Glomerular endothelial cell (primary cell): Measurements from ENCODE around the gene DTNB. TPM values are rescaled to one million over a fixed set of nuclear protein-coding genes. Genes with fewer than 3 reads are reported as not detected.

Experiments
- DNase-seq: peaks from one replicate; pipeline ENCODE4 v3.0.0-alpha.2; 2011; ENCODE audit warnings: low read depth, low spot score; ENCODE audit errors: extremely low read depth
- total RNA-seq: library from RNA; depleted of rRNA; stranded (reverse); fragments of >200 nt; gene quantifications from 2 replicates; pipeline ENCODE4 v1.2.3, GENCODE V29; 2015

DTNB gene
- total RNA-seq, 1 donor from 2014 or later: 4.8 TPM

DNA sequence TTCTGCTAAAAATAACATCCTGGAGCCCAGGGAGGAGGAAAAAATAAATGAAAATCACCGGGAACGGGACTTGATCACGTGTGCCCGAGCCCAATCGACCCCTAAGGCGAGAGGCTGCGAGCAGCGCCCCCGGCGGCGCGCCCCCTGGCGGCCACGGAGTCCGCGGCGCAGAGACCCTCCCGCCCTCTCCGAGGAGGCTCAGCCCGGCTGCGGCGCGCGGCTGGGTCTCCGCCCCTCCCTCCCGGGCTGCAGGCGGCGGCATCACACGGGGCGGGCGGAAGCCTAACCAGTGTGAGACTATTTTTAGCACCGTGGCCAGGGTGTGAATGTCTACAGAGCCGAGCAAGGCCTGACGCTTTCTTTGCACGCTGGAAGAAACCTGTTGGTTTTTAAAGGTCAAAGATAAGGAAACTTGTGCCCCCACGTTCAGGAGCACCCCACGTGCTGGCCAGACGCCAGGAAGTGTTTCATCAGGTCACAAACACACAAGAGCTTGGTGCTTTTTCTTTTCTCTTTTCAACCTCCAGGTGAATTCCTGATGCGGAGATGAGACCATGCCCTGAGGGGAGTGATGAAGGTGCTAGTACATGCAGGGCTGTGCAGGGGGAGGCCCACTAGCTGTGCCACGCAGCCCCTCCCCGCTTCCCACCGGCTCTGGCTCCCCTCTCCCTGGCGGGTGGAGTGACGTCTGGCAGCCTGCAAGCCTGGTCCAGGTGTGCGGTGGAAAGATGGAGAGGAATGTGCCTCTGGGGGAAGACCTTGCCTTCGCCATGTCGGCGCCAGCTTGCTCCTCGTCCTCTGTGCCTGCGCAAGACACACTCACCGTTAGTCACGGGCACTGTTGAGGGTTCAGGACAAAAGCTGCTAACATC lies 296.4 kb downstream of the DTNB start:
- no peak for DNase-seq

DNA sequence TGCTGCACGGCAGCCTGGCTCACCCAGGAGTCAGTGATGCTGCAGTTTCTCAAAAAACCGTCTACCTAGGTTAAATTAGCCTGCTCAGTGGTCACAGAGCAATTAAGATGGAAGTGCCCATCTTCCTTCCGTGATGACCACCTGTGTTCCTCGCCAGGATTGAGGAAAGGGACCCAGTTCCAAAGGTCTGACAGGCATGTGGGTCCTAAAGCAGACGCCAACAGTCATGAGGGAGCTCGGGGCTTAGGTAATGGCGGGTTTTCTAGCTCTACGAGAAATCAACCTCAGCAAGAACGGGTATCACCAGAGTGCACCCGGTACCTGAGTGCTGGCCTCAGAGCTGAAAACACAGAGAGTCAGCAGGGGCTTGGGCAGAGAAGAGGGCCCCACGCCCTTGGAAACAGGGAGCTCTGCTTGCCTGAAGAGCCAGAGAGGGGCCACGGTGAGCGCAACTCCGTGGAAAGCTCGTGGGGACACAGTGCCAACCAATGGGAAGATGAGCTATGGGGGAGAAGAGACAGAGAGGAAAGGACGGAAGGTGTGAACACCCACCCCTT lies 297.3 kb downstream of the DTNB start:
- DNase-seq: no peak

GRCh38 chr2:25375371-25375988 lies 297.9 kb downstream of the DTNB start:
- no peak for DNase-seq

DNA sequence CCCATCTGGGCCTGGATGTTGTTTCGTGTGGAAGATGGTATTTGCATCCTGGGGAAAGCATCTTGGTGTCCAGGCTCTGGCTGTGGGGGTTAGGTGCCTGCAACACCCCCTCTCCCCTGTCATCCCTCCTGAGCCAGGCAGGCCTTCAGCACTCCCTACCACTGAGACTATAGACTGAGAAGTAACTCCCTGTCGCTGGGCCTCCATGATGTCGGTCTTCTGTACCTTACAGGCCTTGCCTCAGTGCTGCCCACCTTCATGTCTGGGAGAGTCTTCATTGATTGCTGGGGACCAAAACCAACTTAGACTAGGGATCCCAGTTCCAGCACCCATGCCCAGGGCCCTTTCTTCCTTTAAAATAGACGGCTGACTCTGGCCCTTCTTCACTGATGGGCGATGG lies 298.6 kb downstream of the DTNB start:
- no peak for DNase-seq

DNA sequence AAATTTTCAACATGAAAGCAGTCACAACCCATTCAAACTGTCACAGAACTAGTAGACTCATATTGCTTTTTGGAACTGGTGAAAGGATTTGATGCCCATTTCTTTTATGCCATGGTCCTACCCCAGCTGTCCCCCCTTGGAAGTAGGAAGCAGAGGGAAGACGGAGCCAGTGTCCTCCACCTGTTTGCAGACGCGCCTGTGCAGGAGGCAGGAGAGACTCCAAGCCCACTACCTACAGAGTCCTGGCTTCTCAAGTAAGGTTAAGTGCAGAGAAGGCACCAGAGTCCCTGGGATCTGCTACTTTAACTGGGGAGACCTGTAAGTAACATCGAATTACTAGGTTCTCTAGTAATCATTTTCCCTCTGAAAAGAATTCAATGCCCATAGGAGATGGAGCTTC lies 299.0 kb downstream of the DTNB start:
- no peak for DNase-seq

DNA sequence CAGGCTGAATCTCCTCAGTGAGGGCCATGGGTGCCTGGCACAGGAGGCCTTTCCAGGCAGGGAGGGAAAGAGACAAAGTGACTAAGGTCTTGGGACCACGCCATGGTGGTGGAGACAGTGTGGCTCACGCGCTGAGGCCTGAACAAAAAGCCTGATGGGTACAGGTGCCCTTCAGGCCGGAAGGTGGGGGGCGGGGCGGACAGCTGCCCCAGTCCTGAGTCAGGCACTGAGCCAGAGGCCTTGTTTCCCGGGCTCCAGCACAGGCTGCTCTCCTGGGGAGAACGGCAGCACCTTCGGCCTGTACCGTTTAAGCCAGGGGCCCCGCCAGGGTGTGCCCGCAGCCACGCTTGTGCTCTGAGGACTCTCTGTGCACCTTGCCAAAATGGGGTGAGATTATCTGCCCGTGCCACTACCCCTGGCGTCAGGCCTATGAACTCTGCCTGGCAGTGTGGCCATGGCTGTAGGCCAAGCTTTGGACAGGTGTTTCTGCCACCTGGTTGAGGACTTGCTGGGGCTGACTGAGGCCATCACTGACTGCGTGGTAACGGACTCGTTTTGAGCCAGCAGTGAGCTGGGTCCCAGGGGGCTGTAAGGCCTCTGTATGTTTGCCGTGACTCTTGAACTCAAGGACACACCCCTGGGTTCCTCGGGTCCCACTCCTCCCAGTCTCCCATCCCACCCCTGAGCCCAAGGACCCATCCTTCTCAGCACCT lies 300.0 kb downstream of the DTNB start:
- no peak for DNase-seq

DNA sequence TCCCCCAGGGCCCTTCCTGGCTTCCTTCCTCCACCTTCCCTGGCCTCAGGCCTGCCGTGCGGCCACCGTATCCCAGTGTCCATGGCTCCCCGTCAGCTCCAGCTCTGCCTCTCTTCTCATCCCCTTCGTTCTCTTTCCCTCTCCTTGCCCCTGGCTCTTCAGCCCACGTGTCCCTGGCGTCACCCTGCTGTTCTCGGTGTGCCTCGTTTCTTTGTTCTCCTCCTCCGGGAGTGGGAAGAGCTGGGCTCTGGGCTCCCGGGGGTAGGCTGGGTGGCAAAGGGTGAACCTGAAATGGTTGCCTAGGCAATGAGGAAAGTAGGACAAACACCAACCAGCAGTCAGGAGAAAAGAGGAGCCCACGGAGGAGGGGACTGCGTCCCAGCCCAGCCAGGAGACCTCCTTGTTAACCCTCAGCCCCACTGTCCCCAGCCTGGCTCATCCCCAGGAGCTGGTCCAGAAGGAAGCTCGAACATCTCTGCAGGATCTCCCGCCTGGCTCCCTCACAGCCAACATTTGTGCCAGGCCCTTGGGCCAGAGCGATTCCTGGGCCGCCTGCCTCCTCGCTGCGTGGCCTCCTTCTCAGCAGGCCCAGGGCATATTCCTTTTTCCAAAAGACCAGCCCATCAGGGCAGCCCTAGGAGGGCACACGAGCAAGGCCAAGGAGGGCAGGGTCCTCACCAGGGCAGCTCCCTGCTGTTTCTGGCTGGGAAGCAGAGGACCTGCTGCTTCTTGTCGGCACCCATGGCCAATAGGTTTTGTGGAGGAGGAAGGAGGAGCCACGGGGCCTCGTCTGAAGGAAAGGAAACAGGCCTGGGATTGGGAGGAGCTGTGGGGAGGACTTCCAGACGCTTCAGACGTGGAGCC lies 300.7 kb downstream of the DTNB start:
- DNase-seq: no peak

DNA sequence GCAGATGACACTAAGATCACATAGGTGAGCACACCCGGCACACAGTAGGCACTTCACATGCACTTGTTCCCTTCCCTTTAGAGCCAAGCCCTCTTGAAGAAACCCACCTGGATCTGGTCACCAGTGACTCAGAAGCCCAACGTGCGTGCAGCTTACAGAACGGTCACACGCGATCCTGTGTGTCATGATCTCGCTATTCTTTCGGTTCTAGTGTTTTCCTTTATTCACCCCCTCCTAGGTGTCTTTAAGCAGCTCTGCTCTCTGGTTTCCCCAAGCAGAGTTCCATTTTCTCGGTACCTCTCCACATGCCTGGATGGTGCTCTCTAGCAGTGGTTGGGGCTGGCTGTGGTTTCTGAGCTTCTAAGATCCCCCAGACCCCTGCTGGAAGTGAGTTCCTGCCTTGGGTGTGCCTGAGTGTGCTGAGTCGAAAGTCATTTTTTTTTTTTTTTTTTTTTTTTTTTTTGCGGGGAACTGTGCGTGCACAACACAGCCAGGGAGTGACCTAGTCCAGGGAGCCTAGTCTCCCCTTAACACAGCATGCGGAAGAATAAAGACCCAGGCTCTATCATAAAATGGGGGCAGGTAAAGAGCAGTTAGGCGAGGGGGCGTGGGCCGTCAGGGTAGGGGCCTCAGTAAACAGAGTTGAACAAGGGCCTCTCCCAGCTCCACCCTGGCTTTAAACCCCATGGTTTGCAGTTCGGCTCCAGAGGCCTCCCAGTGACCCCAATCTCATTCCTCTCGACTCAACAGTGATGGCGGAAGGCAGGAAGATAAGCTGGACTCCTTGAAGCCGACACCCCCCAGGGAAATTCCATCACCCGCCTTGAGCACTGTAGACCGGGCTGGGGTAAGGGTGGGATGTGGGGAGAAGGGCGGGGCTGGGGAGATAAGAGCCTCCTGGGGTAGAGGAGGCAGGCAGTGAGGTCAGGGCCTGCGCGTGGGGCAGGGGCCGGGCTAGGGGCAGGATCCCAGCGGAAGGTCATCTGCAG lies 301.8 kb downstream of the DTNB start:
- DNase-seq: no peak

DNA sequence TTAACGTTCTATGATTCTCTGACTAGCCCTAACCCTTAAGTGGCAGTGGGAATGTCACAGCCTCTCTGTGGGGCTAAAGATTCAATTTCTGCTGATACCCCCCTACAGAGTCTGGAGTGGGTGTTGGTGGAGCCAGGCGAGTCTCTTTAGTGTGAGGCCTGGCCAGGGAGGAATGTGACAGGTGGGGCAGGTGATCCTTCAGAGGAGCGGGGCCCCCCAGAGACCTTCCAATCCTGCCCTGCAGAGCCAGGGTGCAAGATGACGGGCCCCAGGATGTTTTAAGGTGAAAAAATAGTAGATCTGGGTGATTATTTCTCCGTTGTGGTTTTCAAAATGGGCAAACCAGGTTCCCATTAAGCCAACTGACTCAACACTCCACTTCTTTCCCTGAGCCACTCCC lies 303.5 kb downstream of the DTNB start:
- DNase-seq: no peak

DNA sequence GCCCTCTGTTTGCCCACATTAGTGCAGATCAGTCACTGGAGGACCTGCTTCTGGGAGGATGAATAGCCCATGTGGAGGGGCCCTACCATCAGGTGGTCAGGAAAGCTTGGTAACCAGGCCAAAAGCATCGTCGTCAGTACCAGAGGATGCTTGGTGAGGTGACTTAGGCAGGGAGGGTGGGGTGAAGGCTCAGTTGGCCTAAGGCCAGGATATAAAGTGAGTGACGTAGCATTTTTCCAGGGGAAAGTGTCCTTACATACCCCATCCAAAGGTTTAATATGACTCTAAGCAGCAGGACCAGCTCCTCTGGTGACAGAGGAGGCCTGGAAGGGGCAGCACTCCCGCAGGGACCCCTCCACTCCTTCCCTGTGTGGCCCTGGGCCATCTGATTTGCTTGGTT lies 303.9 kb downstream of the DTNB start:
- DNase-seq: no peak

DNA sequence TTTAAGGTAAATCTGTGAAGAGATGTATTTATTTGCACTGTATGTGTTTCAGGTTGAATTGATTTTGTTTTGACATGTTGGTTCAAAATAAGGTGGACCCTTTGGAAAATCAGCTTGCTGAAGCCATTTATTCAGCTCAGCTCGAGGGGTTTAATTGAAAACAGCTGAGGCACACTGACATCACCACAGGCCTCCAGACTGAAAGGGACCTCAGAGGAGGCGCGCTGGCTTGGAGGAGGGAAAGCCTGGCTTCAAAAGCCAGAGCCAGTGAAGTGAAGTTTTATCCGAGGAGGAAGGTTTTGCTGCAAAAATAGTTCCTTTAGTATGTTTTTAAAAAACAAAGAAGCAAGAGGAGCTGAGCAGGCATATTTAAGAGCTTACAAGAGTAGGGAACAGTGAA lies 304.7 kb downstream of the DTNB start:
- no peak for DNase-seq

- no peak for DNase-seq
These were observed 306.1 kb downstream of the DTNB start for GRCh38 chr2:25367296-25367695.

GRCh38 chr2:25366629-25367028 lies 306.7 kb downstream of the DTNB start:
- no peak for DNase-seq

DNA sequence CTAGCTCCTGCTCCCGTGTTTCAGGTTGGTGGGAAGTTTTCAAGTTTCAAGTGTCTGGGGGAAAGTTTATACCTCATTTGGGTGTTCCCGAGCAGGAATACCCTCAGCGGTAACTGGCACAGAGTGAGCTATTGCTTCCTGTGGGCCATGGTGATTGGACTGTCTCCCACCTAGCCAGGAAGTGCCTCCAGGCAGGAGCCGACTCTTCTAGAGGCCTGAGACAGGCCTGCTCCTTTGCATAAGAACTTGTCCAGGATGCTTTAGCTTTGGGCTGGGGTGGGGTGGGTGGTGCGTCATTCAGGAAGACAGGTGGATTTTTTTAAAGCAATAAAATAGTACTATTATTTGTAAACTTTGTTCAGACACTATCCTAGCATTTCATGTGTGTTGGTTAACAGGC lies 308.1 kb downstream of the DTNB start:
- no peak for DNase-seq

DNA sequence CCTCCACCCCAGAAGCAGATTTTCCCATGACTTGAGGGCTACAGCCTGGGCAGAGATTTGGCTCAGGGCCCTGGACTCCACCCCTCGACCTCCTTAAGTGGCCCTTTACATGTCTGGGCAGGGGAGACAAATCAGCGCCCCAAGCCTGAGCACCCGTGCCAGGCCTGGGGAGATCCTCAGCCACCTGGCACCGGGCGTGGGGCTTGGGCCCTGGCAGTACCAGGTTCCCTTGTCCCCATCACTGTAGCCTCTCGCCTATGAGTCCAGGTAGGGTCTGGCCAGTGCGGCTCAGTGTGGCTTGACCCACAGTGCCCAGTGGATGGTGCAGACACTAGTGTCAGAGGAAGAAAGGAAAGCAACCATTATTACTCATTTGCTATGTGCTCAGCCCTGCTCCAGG lies 309.6 kb downstream of the DTNB start:
- DNase-seq: no peak

- DNase-seq: no peak
These were observed 310.8 kb downstream of the DTNB start for GRCh38 chr2:25362434-25363145.

DNA sequence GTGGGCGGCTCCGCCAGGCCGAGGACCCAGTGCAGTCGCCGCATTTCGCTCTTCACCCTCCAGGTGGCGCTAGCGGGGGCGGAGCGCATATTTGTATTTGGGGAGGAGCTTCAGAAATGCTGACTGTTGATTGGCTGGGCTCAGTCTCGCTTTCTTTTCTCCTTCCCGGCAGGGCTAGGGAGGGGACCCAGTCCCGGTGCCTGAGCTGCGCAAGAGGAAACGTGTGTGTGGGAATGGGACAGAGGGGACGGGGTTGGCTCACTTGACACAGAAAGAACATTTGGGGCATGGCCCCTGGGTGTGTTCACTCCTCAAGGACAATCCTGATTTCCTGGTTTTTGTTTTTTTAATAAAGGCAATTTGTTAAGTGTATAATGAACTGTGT lies 311.3 kb downstream of the DTNB start:
- peak; percentile 70 for DNase-seq

- no peak for DNase-seq
These were observed 311.9 kb downstream of the DTNB start for GRCh38 chr2:25361261-25362048.
